HG02642 (cell line): ENCODE data around the gene SMIM9.
A peak's percentile ranks its signal among the peaks of the same experiment; 100 is the strongest.
"Not testable (repeated sequence)": the region's sequence is repeated elsewhere in the genome, so short reads cannot be mapped to it uniquely, and the experiment has no call there.

Experiments used
- ATAC-seq: cut with Tn5 transposase; IDR thresholded peaks from one replicate; pipeline ENCODE4 v1.9.1; 2021; ENCODE audit warnings: mild to moderate bottlenecking; ENCODE audit not compliant: unreplicated experiment, poor library complexity

Gene SMIM9

GRCh38 chrX:154816326-154816898 lies 18.1 kb downstream of the SMIM9 start:
- not testable (repeated sequence) for ATAC-seq

GRCh38 chrX:154815274-154815818 lies 19.1 kb downstream of the SMIM9 start:
- no peak for ATAC-seq

- no peak for ATAC-seq
Observed at GRCh38 chrX:154813801-154814200, 20.7 kb downstream of the SMIM9 start.

GRCh38 chrX:154812341-154813101 lies 21.9 kb downstream of the SMIM9 start:
- no peak for ATAC-seq

- no peak for ATAC-seq
Observed at GRCh38 chrX:154809939-154810665, 24.4 kb downstream of the SMIM9 start.

- ATAC-seq, result no peak
Observed at GRCh38 chrX:154806837-154807501, 27.5 kb downstream of the SMIM9 start.

- ATAC-seq, result no peak
Observed at GRCh38 chrX:154805696-154806091, 28.8 kb downstream of the SMIM9 start.

GRCh38 chrX:154804957-154805695 lies 29.3 kb downstream of the SMIM9 start, which contains the start of gene MPP1:
TSS of gene MPP1 (minus strand) at chrX:154805485. CDS start at chrX:154805373, 112 bp downstream.
- peak; percentile 98 for ATAC-seq

GRCh38 chrX:154804261-154804956 lies 30.1 kb downstream of the SMIM9 start:
- no peak for ATAC-seq

GRCh38 chrX:154802947-154803346 lies 31.5 kb downstream of the SMIM9 start:
- no peak for ATAC-seq

- ATAC-seq, result no peak
Observed at GRCh38 chrX:154800478-154801210, 33.8 kb downstream of the SMIM9 start.

GRCh38 chrX:154799556-154800348 lies 34.7 kb downstream of the SMIM9 start:
- no peak for ATAC-seq

GRCh38 chrX:154797006-154797405 lies 37.5 kb downstream of the SMIM9 start:
- no peak for ATAC-seq

GRCh38 chrX:154795016-154795415 lies 39.4 kb downstream of the SMIM9 start:
- no peak for ATAC-seq

GRCh38 chrX:154793084-154793795 lies 41.2 kb downstream of the SMIM9 start:
- no peak for ATAC-seq

- no peak for ATAC-seq
Observed at GRCh38 chrX:154791939-154792338, 42.5 kb downstream of the SMIM9 start.

GRCh38 chrX:154791467-154791866 lies 43.0 kb downstream of the SMIM9 start:
- no peak for ATAC-seq
